HUES48 (cell line): ENCODE measurements around the gene TBPL1.

Source experiments
- H3K27ac ChIP-seq: one replicate; pipeline ENCODE4 v1.7.0; 2013; ENCODE audit warnings: low read depth, low read length, inconsistent platforms
- H3K27me3 ChIP-seq: 2 replicates; pipeline ENCODE4 v1.6.1; 2013; ENCODE audit warnings: mild to moderate bottlenecking, low read length; ENCODE audit not compliant: control insufficient read depth, insufficient read depth
- H3K36me3 ChIP-seq: 2 replicates; pipeline ENCODE4 v1.6.1; 2013; ENCODE audit warnings: low read length; ENCODE audit not compliant: control insufficient read depth, insufficient read depth
- H3K4me1 ChIP-seq: 2 replicates; pipeline ENCODE4 v1.6.1; 2013; ENCODE audit warnings: mild to moderate bottlenecking, low read length; ENCODE audit not compliant: control insufficient read depth, insufficient read depth
- H3K4me3 ChIP-seq: 2 replicates; pipeline ENCODE4 v1.5.1; 2013; ENCODE audit warnings: mild to moderate bottlenecking, low read depth, low read length
- H3K9ac ChIP-seq: 2 replicates; pipeline ENCODE4 v1.6.1; 2013; ENCODE audit warnings: mild to moderate bottlenecking, low read depth, low read length, moderate library complexity
- H3K9me3 ChIP-seq: 2 replicates; pipeline ENCODE4 v1.6.1; 2013; ENCODE audit warnings: low read length; ENCODE audit not compliant: control insufficient read depth, insufficient read depth

The TBPL1 gene

DNA sequence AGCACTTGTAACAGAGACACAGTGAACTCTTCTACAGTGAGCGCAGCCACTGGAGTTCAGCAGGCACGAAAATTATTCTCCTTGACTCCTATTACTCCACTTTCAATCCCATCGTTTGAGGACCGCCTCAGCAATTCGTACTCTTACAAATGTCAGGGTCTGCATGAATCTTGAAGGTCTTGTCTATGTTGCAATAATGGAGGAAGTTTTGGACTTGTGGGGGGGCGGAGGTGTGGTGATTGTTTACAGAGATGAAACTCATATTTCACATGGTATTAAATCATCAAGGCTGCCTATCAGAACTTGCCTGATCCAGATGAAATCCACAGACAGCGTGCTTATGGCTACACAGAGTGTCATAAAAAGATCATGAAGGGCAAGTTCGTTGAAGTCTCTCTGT, 57.4 kb downstream of the TBPL1 start:
- Histone ChIP-seq H3K9ac (no peak overlapping the region), H3K4me3 (no peak overlapping the region), H3K4me1 (peaks cover 3% of the 10 kb centered on the region; the same call in 1 of the 2 replicates), H3K27ac (no peak overlapping the region), H3K27me3 (no peaks in the 10 kb centered on the region), H3K9me3 (no peaks in the 10 kb centered on the region), H3K36me3 (no peaks in the 10 kb centered on the region)

DNA sequence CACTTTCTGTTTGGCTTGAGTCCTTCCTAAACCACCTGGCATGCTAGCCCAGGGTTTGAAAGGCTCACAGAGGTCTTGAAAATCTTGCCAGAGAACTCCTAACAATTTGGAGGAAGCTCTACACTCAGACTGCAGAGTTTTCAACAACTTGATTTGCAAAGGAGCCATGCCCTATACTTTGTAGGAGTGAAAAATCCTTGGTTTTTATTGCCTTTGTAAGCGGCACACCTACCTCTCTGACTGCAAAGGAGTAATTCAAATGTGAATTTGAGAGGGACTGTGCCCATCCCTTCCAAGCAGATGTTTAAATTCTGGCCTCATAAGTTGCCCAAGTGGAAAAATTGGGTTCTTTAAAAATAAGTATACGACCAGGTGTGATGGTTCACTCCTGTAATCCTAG, 58.0 kb downstream of the TBPL1 start:
- Histone ChIP-seq H3K27me3 (no peaks in the 10 kb centered on the region), H3K9ac (no peak overlapping the region), H3K4me1 (peaks cover 3% of the 10 kb centered on the region; the same call in 1 of the 2 replicates), H3K9me3 (no peaks in the 10 kb centered on the region), H3K27ac (no peak overlapping the region), H3K4me3 (no peak overlapping the region), H3K36me3 (no peaks in the 10 kb centered on the region)

DNA sequence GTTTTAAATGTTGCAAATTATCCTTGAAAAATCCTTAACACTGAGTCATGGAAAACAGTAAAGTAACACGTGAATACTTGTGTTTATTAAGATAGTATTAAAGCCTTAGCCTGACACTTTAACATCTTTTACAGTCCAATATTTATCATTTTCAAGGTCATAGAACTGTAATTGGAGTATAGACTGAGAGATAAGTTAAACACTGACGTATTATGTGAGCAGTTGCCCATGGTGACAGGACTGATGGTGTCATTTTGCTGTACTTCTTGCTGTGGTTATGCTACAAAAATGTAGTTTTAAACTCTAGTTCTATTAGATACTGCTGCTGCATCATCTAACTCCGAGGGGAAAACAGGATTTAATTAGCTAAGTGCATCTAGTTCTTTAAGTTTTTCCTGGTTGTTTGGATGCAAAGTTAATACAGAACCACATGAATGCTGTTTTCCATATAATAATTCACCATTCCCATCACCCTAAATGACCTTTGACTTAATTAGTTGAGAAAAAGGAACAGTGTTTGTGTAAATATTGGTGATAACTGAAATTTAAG, 61.6 kb downstream of the TBPL1 start:
- no peak overlapping the region for H3K9ac ChIP-seq
- H3K27me3 ChIP-seq: no peaks in the 10 kb centered on the region
- no peaks in the 10 kb centered on the region for H3K36me3 ChIP-seq
- H3K4me1 ChIP-seq: peaks cover 3% of the 10 kb centered on the region; the same call in 1 of the 2 replicates
- H3K27ac ChIP-seq: no peak overlapping the region
- H3K4me3 ChIP-seq: no peak overlapping the region
- H3K9me3 ChIP-seq: no peaks in the 10 kb centered on the region

DNA sequence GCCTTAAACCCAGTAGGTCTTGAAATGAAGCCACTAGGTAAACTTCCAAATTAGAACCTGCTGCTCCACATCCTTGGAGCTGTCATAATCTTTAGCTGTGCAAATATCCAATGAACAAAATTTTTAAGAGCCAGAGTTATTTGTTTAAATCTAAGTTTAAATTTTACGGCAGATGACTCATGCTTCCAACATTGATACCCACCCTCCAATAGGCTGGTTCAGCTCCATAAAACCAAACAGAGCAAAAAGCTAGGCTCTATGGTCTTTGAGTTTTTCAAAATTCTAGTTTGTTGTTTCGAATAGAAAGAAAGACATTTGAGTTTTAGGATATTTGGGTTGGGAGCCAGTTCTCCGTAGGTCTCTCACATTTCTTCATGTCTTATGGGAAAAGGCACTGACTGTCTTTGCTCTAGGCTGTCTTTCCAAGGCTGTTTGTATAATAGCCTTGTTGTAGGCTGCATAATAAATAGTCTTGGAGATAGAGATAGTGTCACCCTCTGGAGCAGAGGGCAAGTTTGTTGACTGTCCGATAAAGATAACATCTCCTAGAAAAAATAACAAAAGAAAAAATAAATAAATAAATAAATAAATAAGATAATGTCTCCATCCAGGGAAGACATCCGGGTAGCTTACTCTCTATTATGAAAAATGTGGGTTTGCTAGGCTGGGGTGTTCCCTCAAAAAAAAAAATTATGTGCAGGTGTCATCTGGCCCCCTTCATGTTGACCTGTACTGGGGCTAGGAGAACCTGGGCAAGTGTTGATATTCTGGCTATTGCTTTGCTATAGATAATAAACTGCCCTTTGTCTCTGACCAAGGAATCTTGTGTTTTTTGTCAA, 62.9 kb downstream of the TBPL1 start:
- no peak overlapping the region for H3K27ac ChIP-seq
- no peak overlapping the region for H3K4me3 ChIP-seq
- no peaks in the 10 kb centered on the region for H3K36me3 ChIP-seq
- H3K9ac ChIP-seq: no peak overlapping the region
- H3K4me1 ChIP-seq: peaks cover 3% of the 10 kb centered on the region; the same call in 1 of the 2 replicates
- H3K27me3 ChIP-seq: no peaks in the 10 kb centered on the region
- no peaks in the 10 kb centered on the region for H3K9me3 ChIP-seq

DNA sequence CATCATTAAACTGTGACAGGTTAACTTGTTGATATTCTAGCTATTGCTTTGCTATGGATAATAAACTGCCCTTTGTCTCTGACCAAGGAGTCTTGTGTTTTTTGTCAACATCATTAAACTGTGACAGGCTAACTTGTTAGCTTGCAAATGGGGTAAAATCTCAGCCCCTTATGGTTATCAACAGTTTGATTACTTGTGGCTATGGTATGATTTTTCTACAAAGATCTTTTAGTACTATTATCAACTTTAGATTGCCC, 63.5 kb downstream of the TBPL1 start:
- Histone ChIP-seq H3K36me3 (no peaks in the 10 kb centered on the region), H3K4me1 (peaks cover 3% of the 10 kb centered on the region; the same call in 1 of the 2 replicates), H3K27ac (no peak overlapping the region)

DNA sequence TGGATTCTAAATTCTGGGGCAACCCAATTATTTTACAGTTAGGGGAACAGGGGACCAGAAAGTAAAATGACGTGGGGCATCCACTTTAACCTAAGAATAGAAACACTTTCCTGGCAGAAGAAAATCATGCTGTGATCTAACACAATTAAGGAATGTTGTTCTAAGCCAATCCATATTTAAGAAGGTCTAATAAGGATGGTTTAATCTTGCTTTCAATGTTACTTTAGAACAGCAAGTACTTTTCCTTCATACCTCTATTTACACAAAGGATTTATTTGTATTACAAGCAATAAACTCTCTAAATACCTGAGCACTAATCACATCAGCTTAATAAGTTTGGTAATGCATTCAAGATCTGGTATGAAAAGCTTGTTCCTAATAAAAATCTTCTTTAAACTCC, 67.0 kb downstream of the TBPL1 start:
- H3K27ac ChIP-seq: no peak overlapping the region
- H3K4me1 ChIP-seq: 0 out of 2 replicates have a peak, but pooled peaks cover under 1% of the 10 kb centered on the region
- no peaks in the 10 kb centered on the region for H3K27me3 ChIP-seq
- H3K36me3 ChIP-seq: no peaks in the 10 kb centered on the region
- H3K9me3 ChIP-seq: no peaks in the 10 kb centered on the region
- H3K4me3 ChIP-seq: no peak overlapping the region
- H3K9ac ChIP-seq: no peak overlapping the region

More for the DNA sequence above, 63.5 kb downstream of the TBPL1 start:
- Histone ChIP-seq H3K4me3 (no peak overlapping the region), H3K9me3 (no peaks in the 10 kb centered on the region), H3K9ac (no peak overlapping the region), H3K27me3 (no peaks in the 10 kb centered on the region)

DNA sequence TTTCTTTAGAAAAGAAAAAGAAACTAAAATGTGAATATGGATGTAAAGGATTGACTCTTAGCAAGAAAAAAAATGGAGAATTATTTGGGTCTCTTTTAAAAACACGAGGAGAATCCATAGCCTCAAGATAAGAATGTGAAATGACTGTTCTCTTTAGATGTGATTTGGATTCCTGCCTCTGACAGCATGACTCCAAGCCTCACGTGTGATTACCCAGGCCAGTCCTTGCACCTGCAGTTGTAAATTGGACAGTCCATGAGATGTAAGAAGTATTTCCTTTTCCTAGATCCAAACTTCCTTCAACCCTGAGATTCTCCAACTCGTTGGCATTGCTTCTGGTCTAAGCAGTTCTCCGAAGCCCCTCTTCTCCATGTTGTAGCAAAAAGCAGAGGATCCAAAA, 67.5 kb downstream of the TBPL1 start:
- H3K4me3 ChIP-seq: no peak overlapping the region
- H3K27me3 ChIP-seq: no peaks in the 10 kb centered on the region
- H3K36me3 ChIP-seq: no peaks in the 10 kb centered on the region
- no peaks in the 10 kb centered on the region for H3K4me1 ChIP-seq
- no peak overlapping the region for H3K27ac ChIP-seq
- H3K9ac ChIP-seq: no peak overlapping the region
- H3K9me3 ChIP-seq: no peaks in the 10 kb centered on the region

DNA sequence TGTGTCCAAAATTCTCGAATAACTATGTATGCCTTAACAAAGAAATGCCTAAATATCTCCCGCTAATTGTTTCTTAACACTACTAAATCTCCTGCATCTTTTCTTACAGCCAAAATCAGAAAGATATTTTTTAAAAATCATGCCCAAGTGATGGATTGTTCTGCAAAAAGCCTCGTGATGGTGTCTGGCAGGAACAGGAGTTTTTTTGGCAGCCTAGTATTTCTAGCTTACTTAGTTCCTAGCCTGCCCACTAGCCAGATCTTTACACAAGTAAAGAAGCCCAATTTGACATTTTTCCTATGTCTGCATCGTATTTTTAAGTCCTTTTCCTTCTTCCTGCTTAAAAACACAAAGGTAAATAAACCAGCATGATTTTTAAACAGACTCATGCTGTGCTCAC, 67.9 kb downstream of the TBPL1 start:
- Histone ChIP-seq H3K4me1 (no peaks in the 10 kb centered on the region), H3K9ac (no peak overlapping the region), H3K27me3 (no peaks in the 10 kb centered on the region), H3K36me3 (no peaks in the 10 kb centered on the region), H3K4me3 (no peak overlapping the region), H3K9me3 (no peaks in the 10 kb centered on the region), H3K27ac (no peak overlapping the region)

DNA sequence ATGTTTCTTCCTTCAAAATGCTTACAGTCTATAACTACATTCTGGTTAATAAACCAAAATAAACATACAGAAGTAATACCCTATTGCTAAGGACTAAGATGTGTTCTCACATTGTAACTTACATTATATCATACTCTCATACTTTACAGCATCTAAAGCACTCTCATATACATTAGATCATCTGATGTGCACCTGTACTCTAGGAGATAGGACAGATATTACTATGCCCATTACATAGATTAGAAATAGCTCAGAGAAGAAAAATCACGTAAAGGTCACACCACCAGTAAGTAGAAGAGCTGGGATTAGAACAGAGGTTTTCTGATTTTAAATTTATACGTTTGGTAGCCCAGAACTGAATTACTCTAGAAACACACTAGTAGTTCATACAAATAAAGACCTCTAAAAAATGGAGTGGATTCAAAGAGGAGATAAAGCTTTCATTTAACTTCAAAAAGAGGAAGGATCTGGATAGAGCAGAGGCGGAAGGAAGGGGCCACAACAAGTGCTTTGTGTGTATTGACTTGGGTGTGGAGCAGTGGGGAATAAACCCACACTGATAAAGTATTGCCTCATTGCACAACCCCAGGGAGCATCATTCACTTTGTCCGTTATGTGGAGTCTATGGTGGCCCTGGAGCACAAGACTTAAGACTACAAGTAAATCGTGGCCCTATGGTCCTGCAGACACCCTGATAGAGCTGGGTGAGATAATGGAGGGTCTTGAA, 68.5 kb downstream of the TBPL1 start:
- H3K27me3 ChIP-seq: no peaks in the 10 kb centered on the region
- H3K9ac ChIP-seq: no peak overlapping the region
- no peaks in the 10 kb centered on the region for H3K4me1 ChIP-seq
- no peaks in the 10 kb centered on the region for H3K36me3 ChIP-seq
- no peak overlapping the region for H3K4me3 ChIP-seq
- H3K9me3 ChIP-seq: no peaks in the 10 kb centered on the region
- H3K27ac ChIP-seq: no peak overlapping the region

DNA sequence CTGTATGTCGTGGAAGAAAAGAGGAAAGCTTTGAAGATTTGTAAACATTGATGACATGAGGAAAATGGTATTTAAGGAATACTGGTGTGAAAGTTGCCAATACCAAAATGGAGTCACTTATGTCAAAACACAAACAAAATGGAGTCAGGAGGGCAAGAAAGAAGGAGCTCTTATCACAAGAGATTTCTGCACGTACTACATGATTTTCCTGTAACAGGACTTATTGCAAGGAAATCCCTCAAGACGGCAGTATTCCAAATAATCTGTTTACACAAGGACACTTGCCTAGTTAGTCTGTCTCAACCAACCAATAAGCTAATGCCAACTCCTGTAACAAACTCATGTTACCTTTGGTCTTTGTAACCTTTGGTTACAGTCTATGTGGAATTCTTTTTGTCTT, 69.6 kb downstream of the TBPL1 start:
- no peaks in the 10 kb centered on the region for H3K4me1 ChIP-seq
- no peaks in the 10 kb centered on the region for H3K27me3 ChIP-seq
- no peak overlapping the region for H3K4me3 ChIP-seq
- H3K9me3 ChIP-seq: no peaks in the 10 kb centered on the region
- no peak overlapping the region for H3K9ac ChIP-seq
- no peaks in the 10 kb centered on the region for H3K36me3 ChIP-seq
- no peak overlapping the region for H3K27ac ChIP-seq

DNA sequence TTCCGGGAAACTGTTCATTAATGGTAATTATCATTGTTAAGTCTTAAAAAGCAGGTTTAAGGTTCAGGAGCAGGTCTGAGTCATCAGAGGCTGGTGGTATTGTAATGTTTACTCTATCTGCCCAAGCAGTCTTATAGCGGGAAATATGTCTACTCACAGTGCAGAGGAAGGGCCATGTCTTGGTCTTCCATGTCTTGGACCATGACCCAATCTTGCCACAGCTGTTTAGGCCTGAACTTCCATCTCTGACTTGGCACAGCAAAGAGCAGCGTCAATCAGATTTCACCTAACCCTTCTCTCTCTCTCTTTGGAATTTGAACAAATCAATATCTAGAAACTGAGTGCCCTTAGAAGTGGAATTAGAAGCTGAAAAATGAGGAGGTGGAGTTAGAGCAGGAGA, 73.6 kb downstream of the TBPL1 start:
- no peaks in the 10 kb centered on the region for H3K9me3 ChIP-seq
- no peak overlapping the region for H3K9ac ChIP-seq
- H3K36me3 ChIP-seq: no peaks in the 10 kb centered on the region
- H3K4me1 ChIP-seq: no peaks in the 10 kb centered on the region
- no peak overlapping the region for H3K27ac ChIP-seq
- no peaks in the 10 kb centered on the region for H3K27me3 ChIP-seq
- no peak overlapping the region for H3K4me3 ChIP-seq
